Keratinocyte (primary cell): Measurements from ENCODE around the gene KLHL36.

Source experiments
- EZH2 ChIP-seq: IDR thresholded peaks from one replicate; pipeline ENCODE4 v1.6.1; 2012; ENCODE audit warnings: inconsistent platforms, mild to moderate bottlenecking, low read length, moderate library complexity
- TF ChIP-seq, protein P1 (sequence below), 3 experiments: IDR thresholded peaks in 1 of 3; conservative IDR thresholded peaks in 1 of 3; optimal IDR thresholded peaks in 1 of 3; 2 replicates in 2 of 3; 3 replicates in 1 of 3; pipeline versions ENCODE3 to v1.5.1; 2011; ENCODE audit warnings: low read length in 3 of 3, mild to moderate bottlenecking in 3 of 3, moderate library complexity in 2 of 3, control low read depth in 1 of 3, inconsistent platforms in 1 of 3; ENCODE audit not compliant: insufficient read depth in 2 of 3; ENCODE audit errors: extremely low read depth in 1 of 3

- TF ChIP-seq, protein P1, sequence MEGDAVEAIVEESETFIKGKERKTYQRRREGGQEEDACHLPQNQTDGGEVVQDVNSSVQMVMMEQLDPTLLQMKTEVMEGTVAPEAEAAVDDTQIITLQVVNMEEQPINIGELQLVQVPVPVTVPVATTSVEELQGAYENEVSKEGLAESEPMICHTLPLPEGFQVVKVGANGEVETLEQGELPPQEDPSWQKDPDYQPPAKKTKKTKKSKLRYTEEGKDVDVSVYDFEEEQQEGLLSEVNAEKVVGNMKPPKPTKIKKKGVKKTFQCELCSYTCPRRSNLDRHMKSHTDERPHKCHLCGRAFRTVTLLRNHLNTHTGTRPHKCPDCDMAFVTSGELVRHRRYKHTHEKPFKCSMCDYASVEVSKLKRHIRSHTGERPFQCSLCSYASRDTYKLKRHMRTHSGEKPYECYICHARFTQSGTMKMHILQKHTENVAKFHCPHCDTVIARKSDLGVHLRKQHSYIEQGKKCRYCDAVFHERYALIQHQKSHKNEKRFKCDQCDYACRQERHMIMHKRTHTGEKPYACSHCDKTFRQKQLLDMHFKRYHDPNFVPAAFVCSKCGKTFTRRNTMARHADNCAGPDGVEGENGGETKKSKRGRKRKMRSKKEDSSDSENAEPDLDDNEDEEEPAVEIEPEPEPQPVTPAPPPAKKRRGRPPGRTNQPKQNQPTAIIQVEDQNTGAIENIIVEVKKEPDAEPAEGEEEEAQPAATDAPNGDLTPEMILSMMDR (optimal IDR thresholded peaks at IDR 0.05 in 1 of 3, IDR thresholded peaks at IDR 0.05 in 1 of 3, conservative IDR thresholded peaks at IDR 0.05 in 1 of 3; ENCODE audit: extremely low read depth in 1 of 3, insufficient read depth in 2 of 3, low read length in 3 of 3): no peak
- TF ChIP-seq EZH2: no peak
These were observed 17.7 kb upstream of the KLHL36 start for GRCh38 chr16:84630446-84631152.
